Activated T-cell treated with anti-CD3 and anti-CD28 coated beads, Interleukin-2, amount 50 U/mL, for 1 hour (primary cell): ENCODE measurements around the gene ZBTB2.
"Not testable (repeated sequence)": the region's sequence is repeated elsewhere in the genome, so short reads cannot be mapped to it uniquely, and the experiment has no call there.

Experiments
- DNase-seq: peaks from one replicate; pipeline ENCODE4 v3.0.0-alpha.2; 2020

ZBTB2 gene

GRCh38 chr6:151359486-151359885, 31.9 kb downstream of the ZBTB2 start:
- no peak for DNase-seq

DNA sequence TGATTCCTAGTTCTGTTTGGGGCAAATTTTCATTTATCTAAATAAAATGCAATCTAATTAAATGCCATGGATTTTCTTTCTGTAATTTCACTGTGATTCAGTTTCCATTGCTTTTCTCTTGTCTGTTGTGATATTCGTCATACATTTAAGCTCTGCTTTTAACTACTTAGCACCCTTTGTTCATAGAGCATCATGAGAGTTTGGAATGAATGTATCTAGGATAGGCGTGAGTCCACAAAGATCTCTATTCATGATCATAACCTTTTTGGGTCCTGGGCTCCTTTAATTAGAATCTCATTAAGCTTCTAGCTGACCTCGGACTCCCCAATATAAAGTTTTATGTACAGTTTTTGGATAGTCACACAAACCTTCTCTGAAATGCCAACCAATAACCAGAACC, 32.9 kb downstream of the ZBTB2 start:
- DNase-seq, result no peak

DNA sequence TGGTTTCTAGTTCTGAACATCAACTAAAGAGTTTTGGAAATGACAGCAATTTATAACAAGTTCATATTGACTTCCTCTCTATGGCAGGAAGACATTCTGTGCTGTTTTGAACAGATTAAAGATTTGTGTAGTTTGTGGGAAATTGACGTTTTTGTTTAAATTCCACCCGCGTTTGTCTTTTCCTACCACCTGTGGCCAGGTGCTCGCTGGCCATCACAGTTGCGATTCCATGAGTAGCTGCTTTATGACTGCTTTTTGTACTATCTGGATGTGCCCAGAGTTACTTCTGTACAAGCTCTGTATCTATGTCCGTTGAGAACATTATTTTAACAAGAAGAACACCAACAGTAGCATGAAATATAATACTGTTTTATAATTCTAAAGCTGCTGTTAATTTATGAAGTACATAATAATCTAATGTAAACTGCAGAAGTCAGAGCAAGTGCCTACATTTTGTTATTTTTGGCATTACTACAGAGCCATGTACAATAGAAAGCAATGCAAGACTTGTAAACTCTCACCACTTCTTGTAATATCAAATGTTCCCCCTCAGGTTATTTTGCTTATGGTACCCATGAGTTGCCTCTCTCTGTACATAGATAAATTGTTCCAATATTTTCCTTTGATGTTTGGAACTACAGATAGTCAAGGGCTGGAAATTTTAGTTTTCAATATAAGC, 33.5 kb downstream of the ZBTB2 start:
- no peak for DNase-seq

GRCh38 chr6:151356983-151357382, 34.4 kb downstream of the ZBTB2 start:
- not testable (repeated sequence) for DNase-seq

- DNase-seq, result no peak
Measured at GRCh38 chr6:151353795-151354194, 37.6 kb downstream of the ZBTB2 start.

- no peak for DNase-seq
Measured at GRCh38 chr6:151352410-151353396, 38.7 kb downstream of the ZBTB2 start.

GRCh38 chr6:151351731-151352130, 39.6 kb downstream of the ZBTB2 start:
- DNase-seq, result no peak

GRCh38 chr6:151351146-151351700, 40.1 kb downstream of the ZBTB2 start:
- DNase-seq, result no peak

GRCh38 chr6:151350442-151351145, 40.8 kb downstream of the ZBTB2 start:
- no peak for DNase-seq

- no peak for DNase-seq
Measured at GRCh38 chr6:151349651-151350270, 41.6 kb downstream of the ZBTB2 start.

GRCh38 chr6:151342750-151343149, 48.6 kb downstream of the ZBTB2 start:
- not testable (repeated sequence) for DNase-seq

DNA sequence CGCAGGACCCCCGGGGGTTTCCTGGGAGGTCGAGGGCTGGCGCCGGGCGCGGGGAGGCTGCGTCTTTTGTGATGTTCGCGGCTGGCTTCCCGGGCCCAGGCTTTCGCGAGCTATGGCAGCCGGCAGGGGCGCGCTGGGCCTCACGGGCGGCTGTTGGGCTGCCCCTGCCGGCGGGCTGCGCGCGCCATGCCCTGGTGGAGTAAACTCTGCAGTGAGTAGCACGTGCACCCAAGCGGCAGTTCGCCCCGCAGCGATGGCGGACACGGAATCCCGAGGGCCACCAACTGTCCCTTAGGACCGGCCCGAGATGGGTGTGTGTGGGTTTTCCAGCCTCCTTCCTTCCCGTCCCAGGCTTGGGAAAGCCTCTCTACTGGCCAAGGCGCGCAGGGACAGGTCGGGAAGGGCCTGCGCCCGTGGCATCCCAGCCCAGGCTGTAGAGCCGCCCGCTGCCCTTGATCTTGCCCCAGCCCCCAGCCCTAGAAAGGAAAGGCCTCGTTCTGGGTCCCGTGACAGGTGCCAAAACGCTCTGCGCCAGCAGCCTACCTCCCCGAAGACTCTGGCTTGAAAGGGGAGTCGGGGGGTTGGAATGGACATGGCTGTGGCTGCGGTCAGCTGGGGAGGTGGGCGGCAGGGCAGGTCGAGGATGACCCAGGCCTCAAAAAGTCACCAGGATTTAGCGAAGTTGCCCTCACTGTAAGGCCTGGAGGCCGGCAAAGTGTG, 49.7 kb downstream of the ZBTB2 start:
- no peak for DNase-seq

GRCh38 chr6:151340219-151340978, 51.0 kb downstream of the ZBTB2 start:
- no peak for DNase-seq

GRCh38 chr6:151339369-151339768, 52.0 kb downstream of the ZBTB2 start:
- no peak for DNase-seq

- DNase-seq, result no peak
Measured at GRCh38 chr6:151338651-151339200, 52.6 kb downstream of the ZBTB2 start.

DNA sequence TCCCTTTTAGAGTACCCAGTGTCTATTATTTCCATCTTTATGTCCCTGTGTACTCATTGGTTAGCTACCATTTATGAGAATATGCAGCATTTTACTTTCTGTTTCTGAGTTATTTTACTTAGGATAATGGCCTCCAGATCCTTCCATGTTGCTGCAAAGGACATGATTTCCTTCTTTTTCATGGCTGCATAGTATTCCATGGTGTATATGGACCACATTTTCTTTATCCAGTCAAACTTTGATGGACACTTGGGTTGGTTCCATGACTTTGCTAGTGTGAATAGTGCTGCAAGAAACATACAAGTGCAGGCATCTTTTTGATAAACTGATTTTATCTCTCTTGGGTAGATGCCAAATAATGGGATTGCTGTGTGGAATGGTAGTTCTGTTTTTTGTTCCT, 55.4 kb downstream of the ZBTB2 start:
- DNase-seq, result no peak

- no peak for DNase-seq
Measured at GRCh38 chr6:151330130-151330696, 61.1 kb downstream of the ZBTB2 start.

DNA sequence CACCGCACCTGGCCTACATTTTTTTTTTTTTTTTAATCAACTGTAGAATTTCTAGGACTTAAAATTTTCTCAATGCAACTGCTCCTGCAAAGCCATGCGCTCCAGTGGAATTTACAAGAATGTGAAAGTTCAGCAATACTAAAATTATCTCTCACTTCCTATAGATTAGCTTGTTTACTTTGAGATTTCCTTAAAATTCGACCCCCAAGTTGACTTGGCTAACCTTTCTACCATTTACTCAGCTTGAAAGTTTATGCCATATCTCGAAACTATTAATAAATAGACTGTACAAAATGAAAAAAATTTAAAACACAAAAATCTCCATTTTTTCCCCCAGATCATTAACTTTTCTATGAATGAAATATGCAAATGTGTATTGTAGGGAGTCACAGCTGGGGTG, 64.3 kb downstream of the ZBTB2 start:
- no peak for DNase-seq

DNA sequence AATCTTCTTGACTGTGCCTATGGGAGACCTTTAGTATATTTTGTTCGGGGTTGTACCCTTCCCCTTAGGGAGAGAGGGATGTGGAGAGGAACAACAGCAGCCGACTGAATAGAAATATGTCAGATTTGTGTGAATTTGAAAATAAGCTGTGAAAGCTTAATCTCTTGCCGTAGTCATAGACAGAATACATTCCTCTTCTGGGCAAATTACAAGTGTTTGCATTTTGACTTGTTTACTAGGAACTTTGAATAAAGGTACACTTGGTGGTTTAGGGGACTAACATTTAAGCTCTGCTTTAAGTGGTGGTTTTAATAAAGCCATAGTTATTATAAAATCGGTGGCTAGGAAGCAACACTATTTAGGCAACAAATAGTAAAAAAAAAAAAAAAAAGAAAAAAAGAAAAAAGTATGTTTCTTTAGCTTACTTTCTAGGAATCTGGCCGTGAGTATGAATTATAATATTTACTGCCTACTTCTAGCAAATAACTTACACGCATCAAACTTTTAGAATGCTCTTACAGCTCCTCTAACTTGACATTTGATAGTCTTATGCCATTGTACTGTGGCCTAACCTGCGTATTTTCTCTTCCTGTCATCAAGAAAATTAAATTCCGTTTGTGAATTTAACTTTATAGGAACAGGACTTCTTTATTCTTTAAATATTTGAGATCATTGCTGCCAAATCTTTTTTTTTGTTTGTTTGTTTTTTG, 65.1 kb downstream of the ZBTB2 start:
- DNase-seq, result no peak
